CD4-positive, alpha-beta T cell treated with Interleukin-2 at 100 ng/mL for 4 hours (primary cell): ENCODE results near the gene ATXN7L3.
"Not testable (repeated sequence)": the region's sequence is repeated elsewhere in the genome, so short reads cannot be mapped to it uniquely, and the experiment has no call there.

Experiments
- DNase-seq: peaks from one replicate; pipeline ENCODE4 v3.0.0-alpha.2; 2020; ENCODE audit warnings: low spot score

The ATXN7L3 gene

DNA sequence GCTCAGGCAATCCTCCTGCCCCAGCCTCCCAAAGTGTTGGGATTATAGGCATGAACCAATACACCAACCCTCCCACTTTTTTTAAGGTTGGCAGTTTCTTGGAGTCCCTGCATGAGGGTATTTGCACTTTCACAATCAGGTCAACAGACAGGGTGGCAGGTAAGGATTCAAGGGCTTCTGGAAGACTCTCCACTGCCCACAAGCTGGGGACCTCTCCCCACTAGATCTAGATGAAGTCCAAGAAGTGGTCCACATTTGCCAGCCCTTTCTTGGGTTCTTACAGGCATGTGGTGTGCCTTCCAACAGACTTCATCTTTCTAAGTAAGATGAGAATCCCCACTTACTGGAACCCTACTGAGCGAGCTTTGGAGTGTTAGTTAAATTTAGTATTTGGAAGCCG lies 25.3 kb downstream of the ATXN7L3 start:
- DNase-seq: no peak

DNA sequence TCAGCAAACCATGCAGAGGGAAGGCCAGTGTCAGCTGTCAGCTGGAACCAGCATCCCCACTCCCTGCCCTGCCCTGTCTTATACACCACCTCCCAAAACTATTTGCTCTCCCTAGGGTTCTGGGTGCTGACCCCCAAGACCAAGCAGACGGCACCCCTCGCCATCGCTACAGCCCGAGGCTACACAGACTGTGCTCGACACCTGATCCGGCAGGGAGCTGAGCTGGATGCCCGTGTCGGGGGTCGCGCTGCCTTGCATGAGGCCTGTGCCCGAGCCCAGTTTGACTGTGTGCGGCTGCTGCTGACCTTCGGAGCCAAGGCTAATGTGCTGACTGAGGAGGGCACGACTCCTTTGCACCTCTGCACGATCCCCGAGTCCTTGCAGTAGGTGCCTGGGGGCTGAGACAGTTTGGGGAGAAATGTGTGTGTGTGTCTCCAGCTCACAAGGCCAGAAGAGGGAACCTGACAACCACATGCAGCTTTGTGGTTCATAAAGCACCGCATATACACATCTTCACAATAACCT lies 27.7 kb downstream of the ATXN7L3 start:
- no peak for DNase-seq

DNA sequence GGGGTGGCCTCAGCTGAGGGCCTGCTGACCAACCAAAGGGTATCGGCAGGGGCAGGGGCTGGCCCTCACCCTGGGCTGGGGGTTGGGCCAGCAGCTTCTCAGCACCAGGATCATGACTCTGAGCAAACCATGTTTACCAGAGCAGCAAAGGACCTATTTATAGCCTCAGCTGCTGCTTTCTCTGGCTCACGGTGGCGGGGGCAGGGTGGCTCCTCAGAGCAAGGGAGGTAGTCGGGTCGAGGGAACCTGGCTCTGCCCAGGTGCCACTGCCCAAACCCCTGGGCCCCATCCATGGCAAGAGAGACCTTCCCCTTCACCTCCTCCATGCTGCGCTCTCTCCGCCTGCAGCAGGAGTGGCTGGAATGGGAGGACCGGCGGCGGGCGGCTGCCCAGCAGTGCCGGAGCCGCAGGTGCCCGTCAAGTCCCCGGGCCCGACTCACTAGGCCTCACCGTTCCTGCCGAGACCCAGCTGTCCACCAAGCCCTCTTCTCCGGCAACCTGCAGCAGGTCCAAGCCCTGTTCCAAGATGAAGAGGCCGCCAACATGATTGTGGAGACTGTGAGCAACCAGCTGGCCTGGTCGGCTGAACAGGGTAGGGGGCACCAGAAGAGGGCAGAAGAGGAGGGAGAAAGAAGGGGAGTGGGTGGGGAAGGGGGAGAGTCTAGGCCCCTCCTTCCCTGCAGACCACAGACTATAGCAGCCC lies 29.0 kb downstream of the ATXN7L3 start, which contains the start of gene ASB16:
Gene ASB16, plus strand, starts transcription at position 206 of the 703 bp plus-strand sequence. Its CDS starts 86 bp downstream, at position 292.
- no peak for DNase-seq

DNA sequence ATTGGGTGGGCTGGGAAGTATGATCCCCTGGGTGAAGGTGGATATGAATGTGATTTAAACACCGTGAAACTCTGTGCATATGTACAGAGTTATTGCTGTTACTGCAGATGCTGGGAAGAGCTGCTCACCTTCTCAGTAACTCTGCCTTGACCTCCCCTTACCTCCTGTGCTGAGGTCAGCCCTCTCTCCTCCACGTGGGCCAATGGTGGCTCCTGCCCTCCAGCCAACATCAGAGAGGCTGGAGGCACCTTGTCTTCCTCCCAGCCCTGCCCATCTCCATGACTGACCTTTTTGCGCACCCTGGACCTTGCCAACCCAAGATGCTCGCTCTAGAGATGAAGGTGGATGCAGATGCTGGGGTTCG lies 29.6 kb downstream of the ATXN7L3 start:
- no peak for DNase-seq

DNA sequence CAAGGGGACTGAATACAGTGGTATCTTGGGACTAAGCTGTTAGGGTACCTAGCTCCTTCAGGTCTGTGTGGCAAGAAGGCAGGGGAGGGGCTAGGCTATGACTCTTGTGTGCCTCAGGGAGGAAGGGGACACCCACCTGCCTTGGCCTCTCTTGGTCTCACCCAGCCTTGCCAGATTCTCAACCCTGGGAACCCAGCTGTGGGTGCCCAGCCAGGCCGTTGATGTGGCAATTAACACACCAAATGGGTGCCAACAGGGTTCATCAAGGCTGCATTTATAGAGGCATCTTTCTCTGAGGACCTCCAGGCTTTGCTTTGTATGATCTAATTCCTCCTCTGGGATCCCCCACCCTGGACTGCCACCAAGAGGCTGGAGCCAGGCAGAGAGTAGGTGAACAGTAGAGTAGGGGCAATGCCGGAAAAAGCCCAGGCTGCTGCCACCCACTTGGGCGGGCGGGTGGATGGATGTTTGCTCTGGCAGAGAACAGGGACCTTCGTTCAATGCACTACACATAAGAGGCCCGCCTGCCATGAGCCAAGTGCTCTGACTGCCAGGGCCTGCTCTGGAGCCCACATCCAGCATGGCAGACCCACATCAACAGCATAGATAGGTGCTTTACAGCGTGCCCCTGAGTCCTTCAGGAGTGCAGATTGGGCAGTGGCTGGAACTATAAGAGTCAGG lies 32.4 kb downstream of the ATXN7L3 start:
- no peak for DNase-seq

DNA sequence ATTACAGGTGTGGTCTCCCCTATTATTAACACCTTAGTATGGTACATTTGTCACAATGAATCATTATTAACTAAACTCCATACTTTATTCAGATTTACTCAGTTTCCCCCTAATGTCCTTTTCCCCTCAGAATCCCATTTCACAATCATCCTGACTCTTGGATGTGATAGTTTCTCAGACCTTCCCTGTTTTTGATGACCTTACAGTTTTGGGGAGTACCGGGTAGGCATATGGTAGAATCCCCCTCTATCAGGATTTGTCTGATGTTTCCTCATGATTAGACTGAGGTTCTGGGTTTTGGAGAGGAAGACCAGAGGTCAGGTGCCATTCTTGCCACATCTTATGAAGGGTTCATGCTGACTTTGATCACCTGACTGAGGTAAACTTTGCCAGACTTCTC lies 35.2 kb downstream of the ATXN7L3 start:
- no peak for DNase-seq

DNA sequence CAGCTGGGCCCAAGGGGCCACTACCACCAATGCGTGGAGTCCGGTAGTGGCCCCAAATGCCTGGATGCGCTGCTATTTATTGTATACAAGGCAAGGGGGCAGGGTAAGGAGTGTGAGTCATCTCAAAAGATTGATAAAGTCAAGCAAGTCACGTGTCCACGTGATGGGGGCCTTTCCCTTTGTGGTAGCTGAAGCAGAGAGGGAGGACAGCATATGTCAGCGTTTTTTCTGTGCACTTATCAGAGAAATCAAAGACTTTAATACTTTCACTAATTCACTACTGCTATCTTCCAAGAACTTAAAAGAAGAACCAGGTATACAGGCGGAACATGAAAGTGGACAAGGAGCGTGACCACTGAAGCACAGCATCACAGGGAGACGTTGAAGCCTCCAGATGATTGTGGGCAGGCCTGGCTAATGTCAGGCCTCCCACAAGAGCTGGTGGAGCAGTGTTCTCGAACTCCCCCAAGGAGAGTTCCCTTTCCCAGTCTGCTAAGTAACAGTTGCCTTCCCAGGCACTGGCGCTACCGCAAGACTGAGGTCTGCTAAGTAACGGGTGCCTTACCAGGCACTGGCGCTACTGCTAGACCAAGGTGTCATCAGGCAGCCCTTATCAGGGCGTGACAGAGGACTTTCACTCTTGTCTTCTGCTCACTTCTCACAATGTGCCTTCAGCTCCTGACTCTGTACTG lies 40.0 kb downstream of the ATXN7L3 start:
- DNase-seq: peak; percentile 53

DNA sequence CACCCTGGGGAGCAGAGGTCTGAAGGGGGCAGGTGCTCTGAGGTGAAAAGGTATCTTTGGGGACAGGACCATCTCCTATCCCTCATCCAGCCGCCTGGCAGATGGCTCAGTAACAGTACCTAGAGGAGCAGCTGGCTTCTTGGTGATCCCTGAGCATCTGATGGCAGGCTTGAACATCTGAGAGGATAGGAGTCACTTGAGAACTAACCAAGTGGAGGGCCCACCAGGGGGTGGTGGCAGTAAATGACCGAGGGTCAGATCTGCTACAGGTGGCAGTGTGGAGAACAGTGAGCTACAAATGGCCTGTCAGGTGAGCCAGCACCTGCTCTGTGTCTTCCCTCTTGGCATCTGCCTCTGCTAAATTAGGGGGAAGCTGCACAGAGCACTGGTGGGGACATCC lies 44.2 kb downstream of the ATXN7L3 start:
- DNase-seq: no peak

DNA sequence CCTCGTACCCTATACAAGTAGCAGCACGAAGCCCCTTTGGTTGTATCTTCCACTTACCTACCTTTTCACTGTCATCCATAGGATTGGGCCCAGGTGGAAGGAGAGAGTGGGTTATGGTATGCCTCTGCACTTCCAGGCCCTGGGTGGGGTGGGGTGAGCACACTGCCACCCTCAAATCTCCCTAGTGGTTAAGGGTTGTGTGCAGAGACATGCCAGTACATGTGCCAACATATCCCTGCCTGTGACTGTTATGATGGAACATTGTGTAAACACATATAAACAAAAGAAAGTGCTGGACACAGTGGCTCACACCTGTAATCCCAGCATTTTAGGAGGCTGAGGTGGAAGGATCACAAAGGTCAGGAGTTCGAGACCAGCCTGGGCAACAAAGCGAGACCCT lies 46.8 kb downstream of the ATXN7L3 start:
- no peak for DNase-seq

DNA sequence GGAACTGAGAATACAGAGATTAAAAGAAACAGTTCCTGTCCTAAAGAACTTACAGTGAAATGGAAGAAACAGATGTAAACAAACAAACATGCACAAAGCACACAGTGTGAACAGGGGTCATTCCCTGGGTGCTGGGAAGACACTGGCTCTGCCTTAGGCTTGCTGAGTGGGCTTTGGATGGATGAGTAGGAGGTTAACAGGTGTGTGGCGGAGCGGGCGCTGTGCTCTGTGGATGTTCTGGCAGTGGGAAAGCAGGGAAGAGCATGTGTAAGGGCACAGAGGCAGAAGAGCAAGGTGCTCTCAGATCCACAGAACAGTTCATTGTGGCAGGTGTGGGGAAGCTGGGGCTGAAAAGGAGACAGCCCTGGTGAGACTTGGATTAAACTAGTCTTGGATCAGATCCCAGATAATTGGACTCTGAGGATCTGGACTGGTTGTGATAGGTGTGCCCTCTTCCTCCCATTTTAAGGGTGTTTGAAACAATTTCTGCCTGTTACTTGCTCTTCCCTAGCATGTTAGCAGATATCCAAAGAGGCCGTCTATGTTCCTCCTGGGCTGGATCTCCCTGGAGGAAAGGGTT lies 49.8 kb downstream of the ATXN7L3 start:
- no peak for DNase-seq

DNA sequence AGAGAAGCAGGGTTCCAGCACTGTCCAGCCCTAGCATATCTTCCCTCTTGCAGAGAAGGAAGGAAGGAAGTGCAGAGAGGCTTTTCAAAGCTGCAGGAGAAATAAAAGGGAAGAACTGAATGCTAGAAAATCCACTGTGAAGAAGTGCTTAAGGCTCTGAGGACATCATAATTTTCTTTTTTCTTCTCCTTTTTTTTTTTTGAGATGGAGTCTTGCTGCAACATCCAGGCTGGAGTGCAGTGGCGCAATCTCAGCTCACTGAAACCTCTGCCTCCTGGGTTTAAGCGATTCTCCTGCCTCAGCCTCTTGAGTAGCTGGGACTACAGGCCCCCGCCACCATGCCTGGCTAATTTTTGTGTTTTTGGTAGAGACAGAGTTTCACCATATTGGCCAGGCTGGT lies 50.6 kb downstream of the ATXN7L3 start:
- DNase-seq: not testable (repeated sequence)

DNA sequence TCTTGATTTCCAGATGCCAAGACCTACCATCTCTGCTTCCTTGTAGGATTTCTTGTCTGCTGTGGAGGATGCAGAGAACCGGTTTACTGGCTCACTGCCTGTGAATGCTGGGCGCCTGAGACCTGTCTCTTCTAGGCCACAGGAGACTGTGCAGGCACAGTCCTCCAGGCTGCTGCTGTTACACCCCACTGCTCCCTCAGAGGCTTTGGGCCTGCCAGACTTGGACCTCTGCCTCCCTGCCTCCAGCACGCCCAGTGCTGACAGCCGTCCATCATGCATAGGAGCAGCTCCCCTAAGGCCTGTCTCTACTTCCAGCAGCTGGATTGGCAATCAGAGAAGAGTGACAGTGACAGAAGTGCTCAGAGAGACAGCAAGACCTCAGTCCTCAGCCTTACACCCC lies 51.9 kb downstream of the ATXN7L3 start:
- DNase-seq: no peak

DNA sequence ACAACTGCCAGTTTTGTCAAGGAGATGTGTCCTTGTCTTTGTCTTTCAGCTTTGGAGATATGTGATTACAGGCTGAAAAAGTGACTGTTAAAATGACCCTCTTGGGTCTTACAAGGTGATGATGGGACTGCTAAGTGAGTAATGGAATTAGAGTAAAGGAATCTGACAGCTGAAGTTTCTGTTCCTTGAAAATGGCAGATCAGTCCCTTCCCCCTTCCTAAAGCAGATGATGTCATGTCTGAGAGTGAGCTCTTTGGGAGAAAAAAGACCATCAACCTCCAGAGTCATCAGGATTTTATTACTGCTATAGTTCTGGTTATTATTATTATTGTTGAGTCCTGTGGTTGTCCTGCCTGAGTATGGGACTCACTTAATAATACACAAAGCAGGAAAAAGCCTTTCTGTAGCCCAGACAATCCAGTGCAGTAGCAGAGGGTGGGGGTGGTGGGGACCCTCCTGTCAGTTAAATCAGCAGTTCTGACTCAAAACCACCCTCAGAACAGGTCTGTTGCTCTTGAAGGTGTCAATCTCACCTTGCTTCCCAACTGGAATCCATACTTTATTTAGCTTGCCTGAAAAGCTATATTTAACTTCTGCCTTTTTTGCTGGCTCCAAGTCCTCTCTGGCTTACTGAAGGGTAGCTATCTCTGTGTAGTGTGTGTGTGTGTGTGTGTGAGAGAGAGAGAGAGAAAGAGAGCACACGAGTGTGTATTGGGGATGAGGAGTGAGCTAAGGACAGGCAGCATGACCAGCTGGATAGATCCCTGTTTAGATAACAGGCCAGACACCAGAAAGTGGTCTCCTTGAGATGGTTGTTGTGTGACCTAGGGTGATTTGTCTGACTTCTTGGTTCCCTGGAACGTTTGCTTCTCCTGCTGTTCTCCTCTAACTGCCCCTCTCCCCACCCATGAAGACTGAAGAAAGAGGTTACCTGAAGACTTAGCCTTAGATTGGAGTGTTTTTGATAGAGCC lies 53.0 kb downstream of the ATXN7L3 start:
- DNase-seq: no peak

DNA sequence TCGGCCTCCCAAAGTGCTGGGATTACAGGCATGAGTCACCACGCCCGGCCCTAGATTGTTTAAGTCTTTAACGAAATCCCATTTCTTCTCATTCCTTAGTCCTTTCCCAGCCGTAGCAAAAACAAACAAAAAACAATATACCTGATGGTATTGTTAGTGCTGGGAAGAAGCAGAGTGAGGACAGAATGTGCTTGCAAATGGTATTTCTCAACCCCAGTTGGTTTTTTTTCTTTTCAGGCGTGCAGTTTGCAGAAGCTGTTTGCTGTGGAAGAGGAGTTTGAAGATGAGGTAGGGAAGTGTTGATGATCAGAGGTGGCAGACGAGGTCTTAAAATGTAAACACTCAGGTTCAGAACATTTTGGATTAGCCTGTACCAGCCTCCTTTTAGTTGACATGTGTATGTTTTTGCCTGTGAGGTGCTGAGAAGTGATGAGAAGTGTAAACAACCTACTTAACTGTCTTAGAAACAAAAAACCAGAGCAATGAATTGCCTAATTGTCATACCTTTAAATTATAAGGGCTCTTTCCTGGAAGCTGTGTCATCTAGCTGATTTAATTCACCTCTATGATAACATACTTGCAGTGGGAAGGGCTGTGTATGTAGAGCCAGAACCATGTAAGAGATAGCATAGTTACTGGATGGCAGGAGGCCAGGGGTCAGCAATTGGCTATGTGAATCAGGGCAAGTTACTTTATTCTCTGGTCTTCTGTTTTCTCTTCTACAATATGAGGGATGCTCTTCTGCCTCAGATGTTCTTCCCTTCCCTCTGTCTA lies 54.5 kb downstream of the ATXN7L3 start:
- DNase-seq: no peak

DNA sequence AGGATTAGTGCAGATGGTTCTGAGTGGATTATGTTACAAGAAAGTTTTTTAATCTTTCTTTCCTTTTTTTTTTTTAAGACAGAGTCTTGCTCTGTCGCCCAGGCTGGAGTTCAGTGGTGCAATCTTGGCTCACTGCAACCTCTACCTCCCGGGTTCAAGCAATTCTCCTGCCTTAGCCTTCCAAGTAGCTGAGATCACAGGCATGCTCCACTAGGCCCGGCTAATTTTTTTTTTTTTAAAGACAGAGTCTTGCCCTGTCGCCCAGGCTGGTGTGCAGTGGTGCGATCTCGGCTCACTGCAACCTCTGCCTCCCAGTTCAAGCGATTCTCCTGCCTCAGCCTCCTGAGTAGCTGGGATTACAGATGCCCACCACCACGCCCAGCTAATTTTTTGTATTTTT lies 55.8 kb downstream of the ATXN7L3 start:
- not testable (repeated sequence) for DNase-seq
